ENCODE data around the gene SORD.

Gene SORD

DNA sequence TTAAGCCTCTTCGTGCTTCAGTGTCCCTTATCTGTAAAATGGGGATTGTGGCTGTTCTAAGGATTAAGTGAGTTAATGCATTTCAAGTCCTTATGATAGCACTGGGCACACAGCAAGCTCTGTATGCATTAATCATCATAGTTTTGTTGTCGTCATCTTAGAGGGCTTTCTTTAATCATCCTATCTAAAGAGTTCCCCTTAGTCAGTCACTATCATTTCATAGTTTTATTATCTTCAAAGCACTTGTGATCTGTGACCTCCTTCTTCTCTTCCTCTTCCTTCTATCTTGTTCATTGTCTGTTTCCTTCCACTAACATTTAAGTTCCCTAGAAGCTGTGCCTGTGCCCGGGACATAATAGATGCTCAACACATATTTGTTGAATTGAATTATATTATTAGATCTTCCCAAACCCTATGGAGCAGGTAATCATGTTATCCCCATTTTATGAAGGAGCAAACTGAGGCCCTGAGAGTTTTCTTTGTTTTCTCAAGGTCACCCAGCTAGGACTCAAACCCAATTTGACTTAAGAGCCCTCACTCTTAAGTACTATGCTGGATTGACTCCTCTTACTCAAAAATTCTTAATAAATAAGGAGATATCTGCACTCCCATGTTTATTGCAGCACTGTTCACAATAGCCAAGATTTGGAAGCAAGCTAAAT lies 66.8 kb downstream of the SORD start:
- DNase-seq (ENCODE audit: low read depth) = no peak
- in situ Hi-C loops (cut with HindIII; ENCODE audit: low sequenced_read_pairs) = no loop called here
- no peak overlapping the region for H3K4me3 ChIP-seq (ENCODE audit: low read depth, low read length)
- TF ChIP-seq, protein P1, sequence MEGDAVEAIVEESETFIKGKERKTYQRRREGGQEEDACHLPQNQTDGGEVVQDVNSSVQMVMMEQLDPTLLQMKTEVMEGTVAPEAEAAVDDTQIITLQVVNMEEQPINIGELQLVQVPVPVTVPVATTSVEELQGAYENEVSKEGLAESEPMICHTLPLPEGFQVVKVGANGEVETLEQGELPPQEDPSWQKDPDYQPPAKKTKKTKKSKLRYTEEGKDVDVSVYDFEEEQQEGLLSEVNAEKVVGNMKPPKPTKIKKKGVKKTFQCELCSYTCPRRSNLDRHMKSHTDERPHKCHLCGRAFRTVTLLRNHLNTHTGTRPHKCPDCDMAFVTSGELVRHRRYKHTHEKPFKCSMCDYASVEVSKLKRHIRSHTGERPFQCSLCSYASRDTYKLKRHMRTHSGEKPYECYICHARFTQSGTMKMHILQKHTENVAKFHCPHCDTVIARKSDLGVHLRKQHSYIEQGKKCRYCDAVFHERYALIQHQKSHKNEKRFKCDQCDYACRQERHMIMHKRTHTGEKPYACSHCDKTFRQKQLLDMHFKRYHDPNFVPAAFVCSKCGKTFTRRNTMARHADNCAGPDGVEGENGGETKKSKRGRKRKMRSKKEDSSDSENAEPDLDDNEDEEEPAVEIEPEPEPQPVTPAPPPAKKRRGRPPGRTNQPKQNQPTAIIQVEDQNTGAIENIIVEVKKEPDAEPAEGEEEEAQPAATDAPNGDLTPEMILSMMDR (IDR thresholded peaks at IDR 0.05; ENCODE audit: low read depth, low read length, missing control alignments) = no peak

DNA sequence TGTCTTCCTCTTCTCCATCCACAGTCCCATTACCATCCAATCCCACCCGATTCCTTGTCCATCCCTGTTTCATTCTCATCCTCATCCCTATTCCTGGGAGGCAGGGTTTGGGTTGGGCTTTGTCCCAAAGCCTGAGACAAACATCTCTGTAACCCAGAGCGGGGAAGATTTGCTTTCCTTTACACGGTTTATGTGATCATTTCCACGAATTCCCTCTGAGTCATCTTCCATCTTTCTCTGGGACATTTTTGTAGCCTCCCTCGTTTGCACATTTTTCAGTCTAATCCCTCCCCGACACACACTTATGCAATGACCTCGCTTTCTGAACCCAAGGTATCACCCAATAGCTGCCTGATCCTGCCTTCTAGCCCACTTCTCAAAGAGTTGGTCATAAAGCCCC lies 68.2 kb downstream of the SORD start:
- in situ Hi-C loops (cut with HindIII; ENCODE audit: low sequenced_read_pairs) = no loop called here
- TF ChIP-seq, protein P1 (IDR thresholded peaks at IDR 0.05; ENCODE audit: low read depth, low read length, missing control alignments) = no peak
- H3K4me3 ChIP-seq (ENCODE audit: low read depth, low read length) = no peak overlapping the region
- no peak for DNase-seq (ENCODE audit: low read depth)

DNA sequence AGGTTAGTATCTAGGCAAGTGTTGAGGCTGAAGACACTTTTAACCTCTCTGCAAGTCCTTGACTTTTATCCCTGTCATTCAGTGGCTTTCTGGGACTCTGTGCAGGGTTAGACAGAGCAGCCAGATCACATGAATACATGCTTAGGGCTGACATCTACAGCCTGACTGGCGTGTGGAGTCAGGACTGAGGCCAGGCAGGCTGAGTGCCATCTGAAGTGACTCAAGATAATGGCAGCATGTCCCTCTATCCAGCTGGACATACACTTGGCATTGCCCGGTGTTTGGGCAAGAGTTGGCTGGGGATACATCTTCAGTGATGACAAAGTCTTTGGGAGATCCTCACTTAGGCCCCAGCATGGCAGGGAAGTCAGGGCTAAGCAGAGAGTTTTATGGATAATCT lies 68.6 kb downstream of the SORD start:
- DNase-seq (ENCODE audit: low read depth) = no peak
- in situ Hi-C loops (cut with HindIII; ENCODE audit: low sequenced_read_pairs) = no loop called here
- no peak overlapping the region for H3K4me3 ChIP-seq (ENCODE audit: low read depth, low read length)
- TF ChIP-seq, protein P1 (IDR thresholded peaks at IDR 0.05; ENCODE audit: low read depth, low read length, missing control alignments) = no peak

DNA sequence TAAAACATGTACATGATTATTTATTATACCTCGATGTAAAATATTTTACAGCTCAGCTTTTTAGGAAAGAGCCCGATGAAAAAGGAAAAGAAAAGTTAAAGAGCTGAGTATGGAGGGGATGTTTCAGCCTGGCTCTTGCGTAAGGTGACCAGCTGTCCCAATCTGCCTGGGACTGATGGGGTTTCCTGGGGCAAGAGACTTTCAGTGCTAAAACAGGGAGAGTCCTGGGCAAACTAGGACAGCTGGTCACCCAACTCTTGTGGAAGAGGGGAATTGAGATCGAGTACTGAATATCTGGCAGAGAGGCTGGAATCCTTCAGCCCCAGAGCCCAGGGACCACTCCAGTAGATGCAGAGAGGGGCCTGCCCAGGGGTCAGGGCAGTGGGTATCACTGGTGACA lies 70.0 kb downstream of the SORD start:
- TF ChIP-seq, protein P1 (IDR thresholded peaks at IDR 0.05; ENCODE audit: low read depth, low read length, missing control alignments) = no peak
- in situ Hi-C loops (cut with HindIII; ENCODE audit: low sequenced_read_pairs) = no loop called here
- DNase-seq (ENCODE audit: low read depth) = no peak
- no peak overlapping the region for H3K4me3 ChIP-seq (ENCODE audit: low read depth, low read length)

DNA sequence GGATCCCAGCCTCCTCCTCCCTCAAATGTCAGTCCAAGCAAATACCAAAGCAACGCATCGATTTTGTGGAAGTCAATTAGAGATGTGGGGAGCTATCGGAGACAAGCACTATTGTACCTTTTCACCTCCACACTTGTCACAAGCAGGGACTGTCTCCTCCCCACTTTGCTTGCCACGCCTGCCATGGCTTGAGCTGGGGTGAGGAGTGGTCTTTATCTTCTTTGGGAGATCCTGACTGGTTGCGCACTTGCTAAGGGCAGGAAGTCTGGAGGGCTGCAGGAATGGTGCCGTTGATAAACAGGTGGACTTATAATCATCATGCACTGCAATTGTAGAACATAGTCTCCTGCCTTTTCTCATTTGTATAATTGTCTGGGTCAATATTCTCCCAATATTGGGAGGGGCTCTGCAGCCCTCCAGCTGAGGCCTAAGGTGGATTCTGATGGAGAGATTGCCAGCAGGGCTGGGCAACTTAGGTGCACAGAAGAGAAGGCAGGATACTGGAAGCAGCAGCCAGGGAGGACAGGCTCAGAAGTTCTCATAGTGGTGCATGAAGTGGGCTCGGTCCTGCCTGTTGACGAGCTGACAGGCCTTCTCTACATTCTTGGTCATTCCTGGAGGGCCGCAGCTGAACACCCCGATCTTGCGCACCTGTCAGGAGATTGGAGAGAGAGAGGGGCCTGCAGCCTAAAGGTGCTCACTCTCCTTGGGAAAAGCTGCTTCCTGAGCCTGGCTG lies 70.8 kb downstream of the SORD start:
- H3K4me3 ChIP-seq (ENCODE audit: low read depth, low read length) = no peak overlapping the region
- TF ChIP-seq, protein P1 (IDR thresholded peaks at IDR 0.05; ENCODE audit: low read depth, low read length, missing control alignments) = no peak
- DNase-seq (ENCODE audit: low read depth) = no peak
- in situ Hi-C loops (cut with HindIII; ENCODE audit: low sequenced_read_pairs) = no loop called here

DNA sequence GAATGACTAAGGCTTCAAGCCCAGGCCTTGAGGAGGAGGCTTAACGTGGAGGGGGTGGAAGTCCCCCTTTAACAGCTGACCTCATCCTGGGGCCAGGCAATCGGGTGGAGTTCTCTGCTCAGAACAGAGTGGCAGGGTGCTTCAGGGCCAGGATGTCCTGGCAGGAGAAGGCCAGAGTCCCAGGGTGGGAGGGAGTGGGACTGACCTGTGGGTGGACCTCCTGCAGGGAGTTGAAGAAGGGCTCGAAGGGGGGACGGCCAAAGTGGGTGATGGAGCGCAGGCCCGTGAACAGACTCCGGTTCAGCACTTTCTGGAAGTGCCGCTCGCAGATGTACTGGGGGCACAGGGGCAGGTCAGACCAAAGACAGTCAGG lies 71.3 kb downstream of the SORD start:
- in situ Hi-C loops (cut with HindIII; ENCODE audit: low sequenced_read_pairs) = no loop called here
- H3K4me3 ChIP-seq (ENCODE audit: low read depth, low read length) = no peak overlapping the region
- TF ChIP-seq, protein P1 (IDR thresholded peaks at IDR 0.05; ENCODE audit: low read depth, low read length, missing control alignments) = no peak
- no peak for DNase-seq (ENCODE audit: low read depth)

All from astrocyte of the cerebellum (primary cell).